GM18951 (cell line): ENCODE results near the gene GRIP1.

Experiments
- POLR2A ChIP-seq: IDR thresholded peaks from 4 replicates; pipeline ENCODE4 v1.6.1; 2011; ENCODE audit warnings: mild to moderate bottlenecking; ENCODE audit not compliant: insufficient read length, insufficient read depth; ENCODE audit errors: extremely low read depth
- in situ Hi-C: fragments of 300-500 bp; cut with MboI; formaldehyde crosslinking; loops from one replicate; pipeline ENCODE4 v1.12.0; 2022; ENCODE audit warnings: low sequenced_read_pairs, mixed read lengths, inconsistent platforms; ENCODE audit not compliant: unreplicated experiment

Gene GRIP1

GRCh38 chr12:66379616-66380015, 299.3 kb downstream of the GRIP1 start:
- in situ Hi-C loops: no loop called here
- no peak for TF ChIP-seq POLR2A

DNA sequence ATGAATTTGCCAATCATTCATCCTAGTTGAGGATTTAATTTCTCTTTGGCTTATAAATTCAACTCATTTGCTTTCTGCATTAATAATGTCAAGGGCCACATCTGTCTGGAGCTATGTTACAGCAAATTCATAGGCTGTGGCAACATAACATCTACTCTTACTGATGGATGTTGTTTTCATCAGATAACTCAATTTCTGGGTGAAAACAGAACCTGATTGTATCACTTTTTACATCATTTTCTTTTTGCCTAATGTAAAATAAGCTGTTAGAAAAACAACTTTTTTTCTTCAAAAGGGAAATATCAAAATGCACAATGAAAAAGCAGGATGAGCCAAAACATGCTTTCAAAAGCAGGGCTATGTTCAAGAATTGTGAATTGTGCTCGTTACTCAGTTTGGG, 303.3 kb downstream of the GRIP1 start:
- in situ Hi-C loops: no loop called here
- no peak for TF ChIP-seq POLR2A

DNA sequence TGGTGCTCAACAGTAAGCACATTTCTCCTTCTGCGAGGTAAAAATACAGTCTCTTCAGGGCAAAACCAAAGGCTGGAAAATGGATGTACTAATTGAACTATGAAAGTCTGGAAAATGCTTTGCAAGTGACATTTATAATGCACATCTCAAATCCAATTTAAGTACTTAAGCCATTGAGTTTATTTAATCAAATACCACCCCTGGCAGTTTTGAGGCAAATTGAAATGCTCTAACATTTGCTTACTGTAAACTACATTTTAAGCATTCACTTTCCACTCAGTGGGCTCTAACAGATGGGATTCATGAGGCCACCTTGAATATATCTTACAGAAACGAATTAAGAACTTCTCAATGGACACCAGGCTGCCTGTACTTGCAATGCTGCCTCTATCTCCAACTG, 306.9 kb downstream of the GRIP1 start:
- TF ChIP-seq POLR2A: no peak
- in situ Hi-C loops: no loop called here

GRCh38 chr12:66367015-66367667, 311.7 kb downstream of the GRIP1 start:
- TF ChIP-seq POLR2A: no peak

DNA sequence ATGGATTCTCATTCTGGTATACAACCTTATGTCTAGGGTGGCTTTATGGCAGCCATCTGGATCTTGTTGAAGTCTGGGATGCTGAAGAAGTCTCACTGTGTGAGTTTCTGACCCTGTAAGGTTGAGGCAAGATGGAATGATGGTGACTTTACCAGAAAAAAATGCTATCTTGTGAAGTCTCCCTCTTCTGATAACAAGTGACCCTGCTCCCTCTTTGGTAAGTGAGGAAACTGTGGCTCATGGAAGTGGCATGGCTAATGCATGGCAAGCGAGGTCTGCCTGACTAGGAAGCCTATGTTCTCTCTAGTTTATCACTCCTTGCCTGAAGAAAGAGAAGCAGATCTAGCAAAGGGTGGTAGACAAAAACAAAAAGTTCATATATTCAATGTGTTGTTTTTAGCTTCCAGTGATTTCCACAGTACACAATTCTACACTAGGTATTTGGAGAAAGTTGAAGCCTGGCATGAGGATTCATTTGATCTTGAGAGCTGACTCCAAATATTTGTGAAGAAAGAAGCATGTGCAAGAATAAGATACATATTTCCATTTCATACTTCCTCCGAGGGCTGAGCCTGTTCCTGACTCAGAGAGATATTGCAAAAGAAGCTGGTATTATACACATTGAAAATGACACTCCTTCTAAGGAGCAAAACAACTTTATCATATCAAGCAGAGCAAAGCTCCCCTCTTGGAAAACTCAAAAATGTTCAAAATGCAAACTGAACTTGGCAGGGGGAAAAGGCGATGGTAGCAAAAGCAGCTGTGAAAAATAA, 313.0 kb downstream of the GRIP1 start:
- TF ChIP-seq POLR2A: no peak
- in situ Hi-C loops: no loop called here

More at GRCh38 chr12:66367015-66367667, 311.7 kb downstream of the GRIP1 start:
- in situ Hi-C loops: no loop called here

- in situ Hi-C loops: no loop called here
- TF ChIP-seq POLR2A: no peak
Observed at GRCh38 chr12:66361703-66362102, 317.2 kb downstream of the GRIP1 start.

DNA sequence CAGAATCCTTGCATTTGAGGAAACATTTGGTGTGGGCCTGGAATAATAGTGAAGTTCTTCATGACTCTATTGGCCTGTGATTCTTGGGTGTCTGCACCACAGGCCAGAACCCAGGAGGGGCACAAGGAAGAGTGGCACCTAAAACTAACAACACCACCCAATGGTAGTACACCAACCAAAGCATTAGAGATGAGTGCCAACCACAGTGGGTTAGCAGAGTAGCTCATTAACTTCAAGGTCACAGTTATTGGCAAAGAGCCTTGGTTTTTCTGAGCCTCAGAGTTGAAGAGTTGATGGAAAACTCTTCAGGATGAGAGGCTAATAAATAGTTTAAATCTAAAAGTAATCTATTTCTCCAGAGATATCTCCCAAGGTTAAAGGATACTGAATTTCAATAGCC, 319.6 kb downstream of the GRIP1 start:
- TF ChIP-seq POLR2A: no peak
- in situ Hi-C loops: no loop called here

DNA sequence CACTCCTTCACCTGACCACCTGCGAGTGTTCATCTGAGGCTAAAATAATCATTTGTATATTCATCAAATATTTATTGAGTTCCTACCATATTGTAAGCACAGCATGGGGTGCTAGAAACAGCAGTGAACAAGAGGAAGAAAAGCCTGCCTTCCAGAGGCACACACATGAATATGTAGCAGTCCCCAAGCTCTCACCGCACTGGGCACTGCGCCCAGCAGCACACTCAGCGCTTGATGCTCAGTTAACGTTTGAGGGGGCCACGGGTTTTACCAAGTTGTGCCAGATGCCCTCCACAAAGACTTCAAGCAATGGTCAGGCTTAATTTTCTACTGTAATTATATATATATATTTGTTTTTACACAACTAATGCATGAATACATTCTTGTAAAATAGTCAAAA, 324.6 kb downstream of the GRIP1 start:
- in situ Hi-C loops: no loop called here
- TF ChIP-seq POLR2A: no peak

- TF ChIP-seq POLR2A: no peak
- in situ Hi-C loops: no loop called here
Observed at GRCh38 chr12:66352899-66353298, 326.0 kb downstream of the GRIP1 start.

DNA sequence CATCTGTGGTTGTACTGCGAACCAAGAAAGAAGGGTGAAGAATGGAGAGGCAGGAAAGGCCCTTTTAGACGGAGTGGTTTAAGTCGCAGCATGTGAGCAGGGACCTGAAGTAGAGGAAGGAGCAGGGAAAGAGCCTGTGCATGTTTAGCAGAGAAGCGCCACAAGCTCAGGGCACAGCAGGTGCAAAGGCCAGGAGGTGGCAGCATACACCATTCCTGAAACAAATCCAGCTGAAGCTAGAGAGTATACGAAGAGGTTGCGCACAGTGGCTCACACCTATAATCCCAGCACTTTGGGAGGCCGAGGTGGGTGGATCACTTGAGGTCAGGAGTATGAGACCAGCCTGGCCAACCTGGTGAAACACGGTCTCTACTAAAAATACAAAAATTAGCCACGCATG, 326.7 kb downstream of the GRIP1 start:
- no peak for TF ChIP-seq POLR2A
- in situ Hi-C loops: no loop called here

DNA sequence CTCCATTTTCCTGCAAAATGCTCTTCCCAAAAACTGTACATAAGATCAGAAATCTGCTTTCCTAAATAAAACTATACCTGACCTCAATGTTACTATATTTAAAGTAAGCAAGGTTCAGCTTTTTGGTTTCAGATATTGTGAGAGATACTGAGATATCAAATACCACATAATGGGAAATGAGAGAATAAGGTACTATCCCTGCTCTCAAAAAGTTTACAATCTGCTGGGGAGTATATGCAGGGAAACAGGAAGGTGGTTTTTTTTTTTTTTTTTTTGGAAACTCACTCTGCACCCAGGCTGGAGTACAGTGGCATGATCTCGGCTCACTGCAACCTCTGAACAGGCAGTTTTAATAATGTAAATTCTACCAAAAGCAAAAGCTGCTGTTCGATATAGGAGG, 327.6 kb downstream of the GRIP1 start:
- in situ Hi-C loops: no loop called here
- TF ChIP-seq POLR2A: no peak

DNA sequence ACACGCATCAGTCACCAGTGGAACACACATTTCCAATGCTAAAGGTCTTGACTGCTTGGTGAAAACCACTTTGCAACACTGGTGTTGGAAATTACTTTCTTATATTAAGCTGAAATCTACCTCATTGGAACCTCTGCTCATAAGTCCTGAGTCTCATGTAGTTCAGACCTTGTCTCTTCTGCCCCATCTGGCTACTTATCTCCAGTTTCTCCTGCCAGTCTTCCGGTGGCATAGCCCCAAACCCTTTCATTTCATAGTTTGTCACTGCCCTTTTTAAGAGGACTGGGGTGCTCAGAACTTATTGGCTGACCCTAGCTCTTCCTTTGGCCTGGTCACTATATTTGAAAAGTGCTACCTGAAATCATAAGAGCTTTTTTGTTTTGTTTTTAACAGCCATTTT, 332.9 kb downstream of the GRIP1 start:
- TF ChIP-seq POLR2A: no peak
- in situ Hi-C loops: no loop called here

DNA sequence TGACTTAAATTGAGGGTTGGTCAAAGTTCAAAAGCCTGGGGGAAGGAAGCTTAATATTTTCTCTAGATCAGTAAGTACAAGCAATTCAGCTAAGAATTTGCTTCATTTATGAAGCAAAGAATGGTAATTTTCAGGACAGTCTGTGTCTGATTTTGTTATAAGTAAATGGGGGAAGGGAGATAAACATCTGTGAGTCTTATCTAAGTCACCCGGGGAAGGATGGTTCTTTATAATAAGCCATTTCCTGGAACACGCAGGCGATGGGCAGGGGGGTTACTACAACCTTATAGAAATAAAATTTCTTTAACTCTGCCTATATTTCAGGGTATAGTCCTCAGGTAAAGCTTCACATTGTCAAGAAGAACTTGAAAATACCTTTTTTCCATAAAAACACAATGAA, 333.7 kb downstream of the GRIP1 start:
- in situ Hi-C loops: no loop called here
- TF ChIP-seq POLR2A: no peak

- in situ Hi-C loops: no loop called here
- no peak for TF ChIP-seq POLR2A
Observed at GRCh38 chr12:66341126-66341525, 337.8 kb downstream of the GRIP1 start.

DNA sequence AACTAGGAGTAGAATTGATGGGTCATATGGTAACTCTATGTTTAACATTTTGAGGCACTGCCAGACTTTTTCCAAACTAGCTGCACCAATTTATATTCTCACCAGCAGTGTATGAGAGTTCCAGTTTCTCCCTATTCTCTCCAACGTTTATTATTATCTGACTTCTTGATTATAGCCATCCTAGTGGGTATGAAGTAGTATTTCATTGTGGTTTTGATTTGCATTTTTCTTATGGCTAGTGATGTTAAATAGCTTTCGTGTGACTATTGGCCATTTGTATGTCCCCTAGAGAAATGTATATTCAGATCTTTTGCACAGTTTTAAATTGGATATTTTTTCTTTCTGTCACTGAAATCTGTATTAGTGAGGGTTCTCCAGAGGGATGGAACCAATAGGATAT, 338.7 kb downstream of the GRIP1 start:
- TF ChIP-seq POLR2A: no peak
- in situ Hi-C loops: no loop called here
